Activated CD4-positive, alpha-beta T cell treated with anti-CD3 and anti-CD28 coated beads, Interleukin-2, Interleukin-4, amounts not matched to agents 100 ng/mL and 50 ng/mL, durations not matched to agents 16 hours and 8 hours (primary cell): ENCODE measurements around the gene SLC10A3.
A peak's percentile ranks its signal among the peaks of the same experiment; 100 is the strongest.

Source experiments
- DNase-seq: peaks from one replicate; pipeline ENCODE4 v3.0.0-alpha.2; 2020; ENCODE audit warnings: low spot score

SLC10A3 gene, protein sequence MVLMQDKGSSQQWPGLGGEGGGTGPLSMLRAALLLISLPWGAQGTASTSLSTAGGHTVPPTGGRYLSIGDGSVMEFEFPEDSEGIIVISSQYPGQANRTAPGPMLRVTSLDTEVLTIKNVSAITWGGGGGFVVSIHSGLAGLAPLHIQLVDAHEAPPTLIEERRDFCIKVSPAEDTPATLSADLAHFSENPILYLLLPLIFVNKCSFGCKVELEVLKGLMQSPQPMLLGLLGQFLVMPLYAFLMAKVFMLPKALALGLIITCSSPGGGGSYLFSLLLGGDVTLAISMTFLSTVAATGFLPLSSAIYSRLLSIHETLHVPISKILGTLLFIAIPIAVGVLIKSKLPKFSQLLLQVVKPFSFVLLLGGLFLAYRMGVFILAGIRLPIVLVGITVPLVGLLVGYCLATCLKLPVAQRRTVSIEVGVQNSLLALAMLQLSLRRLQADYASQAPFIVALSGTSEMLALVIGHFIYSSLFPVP

DNA sequence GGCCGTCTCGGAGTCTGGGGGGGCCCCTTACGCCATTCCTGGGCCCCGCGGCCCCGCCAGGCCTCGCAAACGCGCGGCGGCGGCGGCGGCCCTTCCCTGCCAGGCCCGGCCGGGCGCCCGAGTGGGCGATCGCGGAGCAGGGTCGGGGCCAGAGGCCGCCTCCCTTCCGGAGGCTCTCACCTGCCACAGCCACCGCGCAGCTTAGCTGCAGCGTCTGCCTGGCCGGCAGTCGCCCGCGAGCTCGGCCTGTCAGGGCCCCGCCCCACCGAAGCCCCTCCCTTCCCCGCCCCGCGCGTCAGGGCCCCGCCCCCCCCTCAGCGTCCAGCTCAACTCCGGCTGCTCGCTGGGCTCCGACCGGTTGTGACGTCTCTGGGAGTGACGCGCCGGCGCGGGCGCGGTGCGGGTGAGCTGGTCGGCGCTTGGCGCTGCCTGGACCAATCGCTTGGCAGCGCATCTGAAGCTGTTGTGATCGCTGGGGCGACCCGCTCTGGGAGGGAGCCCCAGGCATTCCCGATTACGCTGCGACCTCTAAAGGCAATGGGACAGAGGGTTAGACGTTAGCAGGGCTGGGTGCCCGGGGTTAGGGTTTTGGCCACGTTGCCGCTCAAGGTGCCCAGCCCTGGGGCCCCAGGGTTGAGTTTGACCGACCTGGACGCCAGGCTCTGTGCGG, at the start of gene SLC10A3:
Gene SLC10A3, minus strand, starts transcription at position 216 of the 670 bp plus-strand sequence. CDS start 1,689 bp downstream, outside the sequence.
- DNase-seq = peak; percentile 93

DNA sequence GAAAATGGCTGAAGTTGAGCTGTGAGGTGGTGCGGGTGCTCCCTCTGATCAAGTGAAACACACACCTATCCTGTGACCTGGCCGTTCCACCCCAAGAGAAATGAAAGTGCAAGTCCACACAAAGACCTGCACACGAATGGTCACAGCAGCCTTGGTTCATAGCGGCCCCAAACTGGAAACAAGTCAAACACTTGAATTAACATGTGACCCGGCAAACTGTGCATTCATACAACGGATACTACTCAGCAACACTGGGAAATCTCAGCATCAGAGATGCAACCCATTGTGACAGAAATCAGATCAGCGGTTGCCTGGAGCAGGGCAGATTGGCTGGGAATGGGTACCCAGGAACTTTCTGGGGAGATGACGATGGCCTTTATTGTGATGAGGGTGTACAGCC, 48.6 kb upstream of the SLC10A3 start:
- no peak for DNase-seq

DNA sequence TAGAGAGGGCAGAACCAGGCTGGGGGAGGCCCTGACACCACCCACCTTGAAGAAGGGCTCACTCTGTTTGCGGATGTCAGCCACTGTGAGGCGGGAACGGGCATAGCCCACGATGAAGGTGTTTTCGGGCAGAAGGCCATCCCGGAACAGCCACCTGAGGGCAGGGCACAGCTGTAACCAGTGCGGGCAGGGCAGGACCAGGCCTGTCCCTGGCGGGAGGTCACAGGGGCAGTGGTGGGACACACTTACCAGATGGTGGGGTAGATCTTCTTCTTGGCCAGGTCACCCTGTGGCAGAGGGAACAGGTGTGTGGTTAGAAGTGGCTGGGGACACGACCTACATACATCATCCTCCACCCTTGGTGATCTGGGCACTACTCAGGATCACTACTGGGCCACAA, 45.5 kb upstream of the SLC10A3 start:
- no peak for DNase-seq

DNA sequence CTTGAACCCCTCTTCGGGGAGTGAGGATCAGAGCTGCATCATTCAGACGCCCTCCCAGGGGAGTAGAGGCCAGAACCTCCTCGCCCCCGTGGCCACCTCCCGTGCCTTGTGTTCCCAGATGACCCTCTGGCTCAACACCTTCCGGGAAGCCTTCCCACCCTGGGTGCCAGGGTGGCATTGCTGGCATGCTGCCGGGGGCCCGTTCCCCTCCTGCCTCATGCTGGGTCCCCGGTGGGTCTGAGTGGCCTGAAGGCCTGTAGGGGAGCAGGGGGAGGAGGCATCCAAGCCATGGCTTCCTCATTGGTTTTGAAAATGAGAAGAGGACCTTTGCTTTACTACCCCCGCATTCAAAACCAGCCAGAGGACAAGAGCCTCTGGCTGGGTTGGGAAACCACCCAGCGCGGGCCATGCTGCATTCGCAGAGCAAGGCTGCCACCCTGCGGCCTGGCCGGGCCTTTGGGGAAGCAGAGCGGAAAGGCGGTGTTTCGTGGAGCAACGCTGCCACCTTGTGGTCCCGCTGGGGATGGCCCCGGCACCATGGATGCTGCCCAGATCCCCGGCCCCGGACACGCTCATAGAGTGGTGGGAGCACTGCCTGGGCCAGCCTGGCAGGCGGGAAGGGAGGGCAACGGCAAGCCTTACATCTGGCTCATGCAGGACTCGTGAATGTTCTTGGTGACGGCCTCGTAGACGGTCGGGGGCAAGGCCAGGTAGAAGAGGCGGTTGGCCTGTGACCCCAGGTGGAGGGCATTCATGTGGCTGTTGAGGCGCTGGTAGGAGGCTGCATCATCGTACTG, 44.3 kb upstream of the SLC10A3 start:
- peak; percentile 93 for DNase-seq

DNA sequence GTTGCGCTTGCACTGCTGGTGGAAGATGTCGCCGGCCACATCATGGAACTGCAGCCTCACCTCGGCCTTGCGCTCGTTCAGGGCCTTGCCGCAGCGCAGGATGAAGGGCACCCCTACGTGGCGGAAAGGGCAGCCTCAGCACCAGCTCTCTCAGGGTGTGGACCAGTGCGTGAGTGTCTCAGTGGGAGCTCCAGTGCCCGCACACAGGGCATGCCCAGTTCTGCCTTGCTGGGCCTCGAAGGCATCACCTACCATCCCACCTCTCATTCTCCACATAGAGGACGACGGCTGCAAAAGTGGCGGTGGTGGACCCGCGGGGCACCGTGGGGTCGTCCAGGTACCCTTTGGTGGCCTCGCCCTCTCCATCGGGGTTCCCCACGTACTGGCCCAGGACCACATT, 42.3 kb upstream of the SLC10A3 start:
- no peak for DNase-seq

DNA sequence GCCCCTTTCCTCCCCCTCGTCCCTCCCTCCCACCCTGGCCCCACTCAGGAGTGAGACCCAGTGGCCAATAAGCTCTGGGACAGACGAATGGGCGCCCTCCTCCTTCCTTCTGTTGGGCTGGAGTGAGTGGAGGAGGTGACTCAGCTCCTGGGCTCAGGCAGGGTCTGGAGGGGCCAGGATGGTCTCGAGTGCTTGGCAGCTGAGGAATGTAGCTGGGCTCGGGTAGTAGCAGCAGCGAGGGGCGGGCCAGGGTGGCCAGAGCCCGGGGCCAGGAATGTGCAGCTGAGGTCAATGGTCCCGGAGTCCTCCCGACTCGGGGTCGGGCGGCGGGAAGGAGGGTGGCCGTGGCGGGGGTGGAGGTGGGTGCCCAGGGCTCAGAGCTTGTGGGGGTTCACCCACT, 41.2 kb upstream of the SLC10A3 start:
- no peak for DNase-seq

DNA sequence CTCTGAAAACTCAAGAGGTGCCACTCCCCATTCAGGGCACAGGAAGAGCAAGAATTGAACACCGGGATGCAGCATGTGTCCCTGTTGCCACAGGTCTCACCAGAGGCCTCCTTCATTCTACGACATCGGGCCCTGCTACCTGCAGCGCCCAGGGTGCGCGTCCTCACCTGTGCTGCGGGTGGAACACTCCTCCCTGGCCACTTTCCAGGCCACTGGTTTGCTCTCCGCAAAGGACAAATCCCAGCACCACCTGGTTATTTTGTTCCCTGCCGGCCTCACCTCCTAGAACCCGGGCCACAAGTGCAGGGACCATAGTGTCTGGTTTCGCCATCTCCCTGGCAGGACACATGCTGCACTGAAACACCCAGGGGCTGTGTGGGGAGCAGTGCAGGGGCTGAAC, 39.9 kb upstream of the SLC10A3 start:
- DNase-seq = no peak

DNA sequence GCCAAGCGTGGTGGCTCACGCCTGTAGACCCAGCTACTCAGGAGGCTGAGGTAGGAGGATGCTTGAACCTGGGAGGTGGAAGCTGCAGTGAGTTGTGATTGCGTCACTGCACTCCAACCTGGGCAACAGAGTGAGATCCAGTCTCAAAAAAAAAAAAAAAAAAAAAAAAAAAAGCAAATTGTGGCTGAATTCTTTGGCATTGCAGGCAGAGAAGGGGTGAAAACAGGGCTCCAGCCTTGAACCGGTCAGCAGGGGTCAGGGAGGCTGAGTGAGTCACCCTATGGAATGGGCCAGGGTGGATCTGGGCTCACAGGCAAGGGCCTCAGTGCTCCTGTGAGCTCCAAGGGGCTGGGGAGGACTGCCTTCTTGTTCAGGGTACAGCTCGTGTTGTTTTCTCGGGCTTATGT, 38.8 kb upstream of the SLC10A3 start:
- DNase-seq = no peak

DNA sequence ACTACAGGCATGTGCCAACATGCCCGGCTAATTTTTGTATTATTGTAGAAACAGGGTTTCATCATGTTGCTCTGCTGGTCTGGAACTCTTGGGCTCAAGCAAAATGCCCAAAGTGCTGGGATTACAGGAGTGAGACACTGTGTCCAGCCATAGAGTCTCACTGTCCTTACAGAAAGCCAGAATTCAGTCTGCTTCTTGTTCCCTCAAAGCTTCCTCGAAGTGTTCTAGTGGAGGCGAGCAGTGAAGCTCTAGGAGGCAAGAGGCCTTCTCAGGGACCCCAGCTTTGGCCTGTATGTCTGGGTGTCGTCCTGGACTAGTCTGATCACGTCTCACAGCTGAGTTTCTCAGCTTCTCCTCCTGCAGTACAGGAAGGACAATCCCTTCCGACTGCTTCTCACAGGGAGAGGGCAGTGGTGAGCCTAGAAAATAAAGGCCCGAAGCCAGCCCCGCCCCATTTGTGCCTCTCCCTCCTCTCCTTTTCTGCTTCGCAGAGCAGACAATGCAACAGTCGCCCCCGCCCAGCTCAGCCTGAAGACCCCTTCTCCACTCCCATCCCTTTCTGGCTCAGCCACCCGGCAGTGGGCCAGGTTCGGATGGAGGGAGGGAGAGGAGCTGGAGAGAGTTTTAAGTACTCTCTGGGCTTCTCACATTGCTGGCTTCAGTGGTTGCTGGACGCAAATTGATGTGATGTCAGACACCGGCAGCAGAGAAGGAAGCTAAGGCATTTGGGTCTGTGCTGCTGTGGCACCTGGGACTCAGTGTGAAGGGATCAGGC, 36.7 kb upstream of the SLC10A3 start:
- DNase-seq = peak; percentile 57

DNA sequence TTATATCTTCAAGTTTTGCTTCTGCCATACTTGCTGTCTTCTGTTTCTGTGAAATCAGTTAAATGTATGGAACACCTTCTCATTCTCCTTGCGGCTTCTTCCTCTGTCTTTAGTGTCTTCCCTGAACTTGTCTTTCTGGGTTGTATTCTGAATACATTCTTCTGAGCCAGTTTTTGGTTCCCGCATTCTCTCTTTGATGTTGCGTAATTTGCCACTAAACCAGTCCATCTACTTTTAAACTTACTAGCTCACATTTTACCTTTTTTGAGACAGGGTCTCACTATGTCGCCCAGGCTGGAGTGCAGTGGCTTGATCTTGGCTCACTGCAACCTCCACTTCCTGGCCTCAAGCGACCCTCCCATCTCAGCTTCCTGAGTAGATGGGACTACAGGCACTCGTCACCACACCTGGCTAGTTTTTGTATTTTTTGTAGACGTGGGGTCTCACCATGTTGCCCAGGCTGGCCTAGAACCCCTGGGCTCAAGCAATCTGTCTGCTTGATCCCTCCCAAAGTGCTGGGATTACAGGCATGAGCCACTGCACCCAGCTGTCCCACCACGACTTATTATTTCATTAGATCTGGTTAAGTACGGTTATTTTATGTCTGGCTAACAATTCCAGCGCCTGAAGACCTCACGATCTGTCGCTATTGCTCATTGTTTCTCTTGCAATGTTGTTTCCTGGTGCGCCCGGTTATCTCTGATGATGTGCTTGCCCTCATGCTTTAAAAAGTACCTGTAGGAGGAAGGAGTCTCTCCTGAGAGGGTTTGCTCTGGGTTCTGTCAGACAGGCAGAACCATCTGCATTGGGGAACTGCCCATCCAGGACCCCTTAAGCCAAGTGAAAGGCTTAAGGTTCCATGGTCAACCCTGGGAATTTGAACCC, 35.4 kb upstream of the SLC10A3 start:
- DNase-seq = no peak

DNA sequence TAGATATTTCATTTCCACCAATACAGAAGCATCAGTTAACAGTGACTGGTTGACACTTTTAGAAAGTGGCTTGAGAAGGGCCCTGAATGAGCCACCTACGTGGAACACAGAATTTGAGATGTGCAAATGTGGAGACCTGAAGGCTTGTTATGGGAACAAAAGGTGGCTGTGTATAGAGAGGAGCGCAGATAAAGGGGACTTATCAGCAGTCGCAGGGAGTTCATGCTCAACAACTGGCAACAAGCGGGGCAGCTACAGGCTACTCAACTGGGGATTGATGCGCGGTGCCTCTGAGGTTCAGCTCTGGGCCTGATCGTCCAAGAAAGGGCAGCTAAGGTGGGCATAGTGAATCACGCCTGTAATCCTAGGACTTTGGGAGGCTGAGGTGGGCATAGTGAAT, 29.0 kb upstream of the SLC10A3 start:
- DNase-seq = no peak

DNA sequence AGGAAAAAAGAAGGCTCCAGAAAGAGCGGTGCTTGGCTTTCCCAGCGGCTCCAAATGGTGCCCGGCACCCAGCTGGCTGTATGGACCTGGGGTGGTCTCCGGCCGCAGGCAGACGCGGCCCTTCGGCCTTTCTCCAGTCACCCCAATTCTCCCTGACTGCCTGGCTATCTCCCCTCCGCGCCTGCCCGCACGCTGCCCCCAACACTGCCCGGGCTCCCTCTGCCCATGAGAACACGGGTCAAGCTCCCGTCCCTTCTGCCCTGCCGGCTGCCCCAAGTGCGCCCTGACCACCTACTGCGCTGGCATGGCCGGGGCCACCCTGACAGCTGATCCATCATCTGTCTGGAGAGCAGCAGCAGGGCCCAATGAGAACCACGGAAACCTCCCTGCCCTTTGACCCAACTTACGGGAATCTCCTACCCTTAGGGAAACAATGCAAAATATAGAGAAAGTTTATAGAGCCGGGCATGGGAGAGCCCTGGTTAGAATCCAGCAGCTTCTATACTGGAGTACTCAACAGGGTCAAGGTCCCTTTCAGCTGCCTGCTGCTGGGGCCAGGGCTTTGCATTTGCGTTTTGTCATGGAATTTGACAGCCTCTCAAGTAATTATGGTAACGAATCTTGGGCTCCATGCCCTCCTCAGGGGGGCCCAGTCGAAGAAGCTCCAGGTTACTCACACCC, 26.8 kb upstream of the SLC10A3 start:
- DNase-seq = no peak

DNA sequence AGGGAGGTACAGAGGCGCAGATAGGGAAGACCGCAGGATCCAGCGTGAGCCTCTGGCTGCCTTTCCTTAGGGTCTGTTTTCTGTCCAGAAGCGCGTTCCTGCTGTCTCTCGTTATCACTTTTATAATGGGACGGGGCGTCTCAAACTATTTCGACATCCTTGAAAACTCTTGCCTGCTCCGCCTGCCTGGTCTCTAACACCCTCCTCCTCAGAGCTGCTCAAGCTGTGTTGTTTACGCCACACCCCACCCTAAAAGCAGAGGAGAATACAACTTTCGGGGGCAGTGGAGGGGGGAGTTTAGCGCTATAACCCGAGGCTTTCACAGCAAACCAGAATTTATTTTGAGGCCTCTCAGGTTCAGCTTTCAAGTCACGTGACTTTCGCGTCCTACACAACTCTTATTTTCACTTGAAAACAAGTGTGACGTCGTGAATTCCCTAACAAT, 26.2 kb upstream of the SLC10A3 start:
- no peak for DNase-seq

DNA sequence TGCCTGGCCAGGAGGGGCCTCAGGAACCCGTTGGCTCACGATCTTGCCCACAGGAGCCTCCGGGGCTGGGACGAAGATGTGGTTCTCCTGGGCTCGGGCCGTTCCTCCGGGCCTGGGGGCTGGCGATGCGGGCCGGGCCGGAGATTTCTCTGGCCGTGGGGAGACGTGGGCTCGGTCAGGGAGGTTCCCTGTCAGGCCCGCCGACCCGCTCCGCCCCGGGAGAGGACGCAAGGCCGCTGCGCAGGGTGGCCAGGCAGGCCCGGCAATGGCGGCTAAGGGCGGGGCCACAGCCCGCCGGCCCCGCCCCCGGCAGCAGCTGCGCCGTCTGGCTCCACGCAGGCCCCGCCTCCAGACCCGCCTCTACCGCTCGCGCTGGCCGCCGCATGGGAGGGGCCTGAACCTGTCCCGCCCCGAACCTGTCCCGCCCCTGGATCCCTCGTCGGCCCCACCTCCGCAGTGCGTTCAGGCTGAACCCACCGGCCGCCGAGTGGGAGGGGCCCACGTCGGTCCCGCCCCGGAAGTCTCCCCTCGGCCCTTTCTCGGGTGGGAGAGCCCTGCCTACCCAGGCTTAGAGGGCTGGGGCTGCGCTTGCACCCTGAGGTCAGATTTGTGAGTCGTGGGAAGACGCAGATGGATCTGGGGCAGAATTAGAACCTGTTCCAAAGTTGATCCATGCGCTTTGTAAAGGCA, 25.7 kb upstream of the SLC10A3 start, which contains the start of gene FAM3A:
Gene FAM3A, minus strand, starts transcription at position 267 of the 690 bp plus-strand sequence. CDS start 460 bp downstream, outside the sequence.
- peak; percentile 94 for DNase-seq

DNA sequence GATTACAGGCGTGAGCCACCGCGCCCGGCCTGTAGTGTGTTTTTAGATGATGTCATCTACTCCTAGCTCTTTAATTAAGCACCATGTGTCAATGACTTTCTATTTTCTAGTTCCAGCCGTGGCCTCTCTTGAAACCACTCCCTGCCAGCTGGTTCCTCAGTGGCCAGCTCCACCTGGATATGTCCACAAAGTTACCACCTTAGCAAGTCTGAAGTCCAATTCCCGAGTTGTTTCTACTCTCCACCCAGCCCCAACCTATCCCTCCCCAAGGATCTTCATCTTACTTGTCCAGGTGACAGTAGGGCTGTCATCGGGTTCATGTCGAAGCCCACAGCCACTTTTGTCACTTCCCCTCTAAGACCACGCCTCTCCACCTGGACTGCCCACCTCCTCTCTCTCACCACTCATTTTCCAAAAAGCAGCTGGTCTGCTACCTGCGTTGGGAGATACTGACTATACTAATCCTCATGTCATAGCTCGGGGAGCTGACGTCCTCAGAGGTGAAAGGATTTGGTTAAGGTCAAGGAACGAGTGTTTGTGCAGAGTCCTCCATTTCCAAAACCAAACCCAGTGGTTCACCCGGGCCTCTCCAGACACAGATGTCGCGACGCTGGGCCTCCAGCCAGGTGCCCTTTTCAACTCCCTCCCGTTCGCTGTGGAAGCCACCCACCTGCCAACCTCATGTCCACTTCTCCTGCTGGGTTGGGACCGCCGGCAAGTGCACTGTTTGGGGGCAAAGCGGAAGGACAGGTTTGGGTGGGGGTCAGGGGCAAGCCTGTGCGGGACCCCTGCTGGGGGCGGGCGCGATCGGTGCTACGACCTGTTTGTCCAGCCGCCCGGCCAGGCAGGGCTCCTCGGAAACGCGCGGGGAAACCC, 24.9 kb upstream of the SLC10A3 start:
- no peak for DNase-seq

DNA sequence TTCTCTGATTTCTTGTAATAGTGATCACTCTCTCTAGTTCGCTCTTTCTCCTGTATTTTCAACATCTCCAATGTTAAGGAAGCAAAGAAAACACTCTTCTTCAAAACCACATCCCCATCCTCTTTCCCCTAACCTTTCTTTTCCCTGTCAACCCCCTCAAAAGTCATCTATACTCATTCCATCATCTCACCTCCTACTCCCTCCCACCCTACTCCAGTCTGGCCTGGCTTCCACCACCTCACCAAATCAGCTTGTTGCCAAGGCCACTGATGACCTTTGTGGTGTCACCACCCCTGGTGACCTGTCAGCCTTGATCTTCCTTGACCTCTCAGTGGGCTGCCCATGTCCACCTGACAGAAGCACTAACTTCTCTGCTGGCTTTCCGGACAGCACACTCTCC, 23.3 kb upstream of the SLC10A3 start:
- no peak for DNase-seq

DNA sequence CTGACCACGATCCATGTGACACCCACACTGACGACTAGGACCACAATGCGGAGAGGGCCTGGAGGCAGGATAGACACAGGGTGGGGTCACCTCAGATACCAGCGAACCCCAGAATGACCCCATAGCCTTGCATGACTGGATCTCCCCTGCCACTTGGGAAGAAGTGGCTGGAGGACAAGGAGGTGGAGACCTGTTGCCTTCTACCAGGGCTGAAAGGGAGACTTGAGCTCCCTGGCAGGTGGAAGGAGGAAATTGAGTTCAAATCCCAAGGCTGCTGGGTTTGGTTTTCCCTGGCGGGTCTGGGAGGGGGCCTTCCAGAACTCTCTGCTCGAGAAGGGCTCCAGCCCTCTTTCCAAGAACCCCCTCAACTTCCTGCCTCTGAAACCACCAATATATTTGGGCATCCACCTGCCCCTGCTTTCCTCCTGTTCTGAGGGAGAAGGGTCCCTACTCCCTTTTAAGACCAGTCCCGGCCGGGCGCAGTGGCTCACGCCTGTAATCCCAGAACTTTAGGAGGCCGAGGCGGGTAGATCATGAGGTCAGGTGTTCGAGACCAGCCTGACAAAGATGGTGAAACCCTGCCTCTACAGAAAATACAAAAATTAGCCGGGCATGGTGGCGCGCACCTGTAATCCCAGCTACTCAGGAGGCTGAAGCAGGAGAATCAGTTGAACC, 22.6 kb upstream of the SLC10A3 start:
- DNase-seq = no peak

DNA sequence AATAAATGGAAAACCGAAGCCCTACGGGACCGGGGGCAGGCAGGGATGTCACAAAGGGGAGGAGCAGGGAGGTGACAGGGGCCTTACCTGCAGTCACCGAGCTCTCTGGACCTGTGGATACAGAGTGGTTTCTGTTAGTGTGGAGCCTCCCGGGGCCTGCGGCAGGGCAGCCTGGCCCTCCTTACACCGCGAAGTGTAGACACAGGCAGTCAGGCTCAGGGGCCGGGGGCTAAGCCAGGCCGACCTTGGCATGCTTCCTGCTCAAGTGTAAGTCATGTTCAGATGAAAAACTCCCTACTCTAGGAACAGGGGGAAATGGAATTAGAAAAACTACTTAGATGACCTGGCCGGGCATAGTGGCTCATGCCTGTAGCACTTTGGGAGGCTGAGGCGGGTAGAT, 21.3 kb upstream of the SLC10A3 start:
- DNase-seq = no peak
